HEK293 (cell line): ENCODE measurements around the gene TMEM61.

Experiments
- CTCF ChIA-PET: fragments of 350-600 bp; formaldehyde crosslinking; extraction: SDS; loops from one replicate; lab custom pipeline; 2021; ENCODE audit warnings: antibody characterized with exemption; lab: Yijun Ruan, JAX
- POLR2A ChIA-PET: fragments of 300-600 bp; formaldehyde crosslinking; extraction: SDS; loops from one replicate; lab custom pipeline; 2020; ENCODE audit warnings: antibody characterized with exemption, inconsistent platforms; lab: Yijun Ruan, JAX
- H3K27ac ChIP-seq: fragments of 200-500 bp; sonication (Bioruptor generic); 2 replicates; pipeline ENCODE4 v1.5.1; 2014; ENCODE audit warnings: low read depth, low read length, control low read depth, inconsistent platforms; ENCODE audit errors: extremely low read depth
- H3K36me3 ChIP-seq, 2 experiments: fragments of 200-500 bp in 1 of 2; sonication (Bioruptor generic) in 1 of 2; 1 replicate in 1 of 2; 2 replicates in 1 of 2; pipeline ENCODE4 v1.5.1; 2014 to 2017; ENCODE audit warnings: inconsistent platforms in 2 of 2, low read length in 2 of 2; ENCODE audit not compliant: control insufficient read depth in 2 of 2, insufficient read depth in 1 of 2
- H3K4me1 ChIP-seq: fragments of 200-500 bp; sonication (Bioruptor generic); 2 replicates; pipeline ENCODE4 v1.5.1; 2014; ENCODE audit warnings: mild to moderate bottlenecking, low read length, inconsistent platforms; ENCODE audit not compliant: control insufficient read depth, insufficient read depth
- H3K4me3 ChIP-seq: 2 replicates; pipeline ENCODE4 v1.5.1; 2011; ENCODE audit warnings: low read depth, mild to moderate bottlenecking, control low read depth, low read length, moderate library complexity
- H3K9me3 ChIP-seq: fragments of 200-500 bp; sonication (Bioruptor generic); 2 replicates; pipeline ENCODE4 v1.5.1; 2014; ENCODE audit warnings: low read depth, low read length, inconsistent platforms; ENCODE audit not compliant: control insufficient read depth, insufficient read depth
- KLF7 ChIP-seq: fragments of 450-650 bp; formaldehyde crosslinking; IDR thresholded peaks from 2 replicates; pipeline ENCODE4 v1.5.1; 2016; ENCODE audit warnings: missing biosample characterization, missing genetic modification characterization, borderline replicate concordance
- SALL2 ChIP-seq: fragments of 450-650 bp; formaldehyde crosslinking; IDR thresholded peaks from 2 replicates; pipeline ENCODE4 v1.5.0; 2017; ENCODE audit warnings: missing biosample characterization, mild to moderate bottlenecking, missing genetic modification characterization, borderline replicate concordance
- ZNF121 ChIP-seq: fragments of 450-650 bp; formaldehyde crosslinking; IDR thresholded peaks from 2 replicates; pipeline ENCODE4 v1.5.1; 2016; ENCODE audit warnings: missing biosample characterization, missing genetic modification characterization
- ZNF169 ChIP-seq: fragments of 450-650 bp; formaldehyde crosslinking; IDR thresholded peaks from 2 replicates; pipeline ENCODE4 v1.5.1; 2016; ENCODE audit warnings: missing biosample characterization, missing genetic modification characterization
- ZNF19 ChIP-seq: fragments of 450-650 bp; formaldehyde crosslinking; IDR thresholded peaks from 2 replicates; pipeline ENCODE4; 2016; ENCODE audit warnings: missing biosample characterization, missing genetic modification characterization, low read depth
- ZNF239 ChIP-seq: fragments of 450-650 bp; formaldehyde crosslinking; IDR thresholded peaks from 2 replicates; pipeline ENCODE4 v1.5.1; 2016; ENCODE audit warnings: missing biosample characterization, missing genetic modification characterization
- ZNF341 ChIP-seq: fragments of 450-650 bp; formaldehyde crosslinking; IDR thresholded peaks from 2 replicates; pipeline ENCODE4; 2016; ENCODE audit warnings: low read depth, missing biosample characterization, missing genetic modification characterization
- ZNF426 ChIP-seq: fragments of 450-650 bp; formaldehyde crosslinking; IDR thresholded peaks from 2 replicates; pipeline ENCODE4 v1.5.1; 2017; ENCODE audit warnings: missing biosample characterization, missing genetic modification characterization, mild to moderate bottlenecking, inconsistent platforms, moderate library complexity
- ZNF501 ChIP-seq: fragments of 450-650 bp; formaldehyde crosslinking; IDR thresholded peaks from 2 replicates; pipeline ENCODE4 v1.5.1; 2016; ENCODE audit warnings: missing biosample characterization, missing genetic modification characterization
- ZNF530 ChIP-seq: fragments of 450-650 bp; formaldehyde crosslinking; IDR thresholded peaks from 2 replicates; pipeline ENCODE4 v1.5.1; 2016; ENCODE audit warnings: low read depth, missing biosample characterization, missing genetic modification characterization
- ZNF544 ChIP-seq: fragments of 450-650 bp; formaldehyde crosslinking; IDR thresholded peaks from 2 replicates; pipeline ENCODE4 v1.5.0; 2017; ENCODE audit warnings: missing biosample characterization, missing genetic modification characterization
- ZNF560 ChIP-seq: fragments of 450-650 bp; formaldehyde crosslinking; IDR thresholded peaks from 2 replicates; pipeline ENCODE4 v1.5.1; 2017; ENCODE audit warnings: missing biosample characterization, missing genetic modification characterization, borderline replicate concordance
- ZNF629 ChIP-seq: fragments of 450-650 bp; formaldehyde crosslinking; IDR thresholded peaks from 2 replicates; pipeline ENCODE4 v1.5.1; 2017; ENCODE audit warnings: missing biosample characterization, missing genetic modification characterization
- ZNF701 ChIP-seq: fragments of 450-650 bp; formaldehyde crosslinking; IDR thresholded peaks from 2 replicates; pipeline ENCODE4 v1.5.1; 2016; ENCODE audit warnings: missing biosample characterization, missing genetic modification characterization
- ZNF792 ChIP-seq: fragments of 450-650 bp; formaldehyde crosslinking; IDR thresholded peaks from 2 replicates; pipeline ENCODE4 v1.5.1; 2016; ENCODE audit warnings: missing biosample characterization, missing genetic modification characterization
- TF ChIP-seq, protein P1 (sequence below): fragments of 450-650 bp; formaldehyde crosslinking; IDR thresholded peaks from 2 replicates; pipeline ENCODE4 v1.5.1; 2017; ENCODE audit warnings: missing biosample characterization, mild to moderate bottlenecking, missing genetic modification characterization, moderate library complexity
- TF ChIP-seq, protein P2 (sequence below): fragments of 450-650 bp; formaldehyde crosslinking; IDR thresholded peaks from 2 replicates; pipeline ENCODE4 v1.5.1; 2016; ENCODE audit warnings: missing biosample characterization, missing genetic modification characterization, low read depth
- TF ChIP-seq, protein P3 (sequence below): fragments of 450-650 bp; formaldehyde crosslinking; IDR thresholded peaks from 2 replicates; pipeline ENCODE4 v1.5.1; 2017; ENCODE audit warnings: missing biosample characterization, missing genetic modification characterization
- TF ChIP-seq, protein P4 (sequence below): fragments of 450-650 bp; formaldehyde crosslinking; IDR thresholded peaks from 2 replicates; pipeline ENCODE4 v1.5.1; 2016; ENCODE audit warnings: missing biosample characterization, missing genetic modification characterization
- TF ChIP-seq, protein P5 (sequence below): fragments of 450-650 bp; formaldehyde crosslinking; IDR thresholded peaks from 2 replicates; pipeline ENCODE4 v1.5.1; 2016; ENCODE audit warnings: missing biosample characterization, missing genetic modification characterization, borderline replicate concordance
- TF ChIP-seq, protein P6 (sequence below): fragments of 450-650 bp; formaldehyde crosslinking; IDR thresholded peaks from 2 replicates; pipeline ENCODE4 v1.5.1; 2017; ENCODE audit warnings: missing biosample characterization, missing genetic modification characterization

Gene TMEM61

DNA sequence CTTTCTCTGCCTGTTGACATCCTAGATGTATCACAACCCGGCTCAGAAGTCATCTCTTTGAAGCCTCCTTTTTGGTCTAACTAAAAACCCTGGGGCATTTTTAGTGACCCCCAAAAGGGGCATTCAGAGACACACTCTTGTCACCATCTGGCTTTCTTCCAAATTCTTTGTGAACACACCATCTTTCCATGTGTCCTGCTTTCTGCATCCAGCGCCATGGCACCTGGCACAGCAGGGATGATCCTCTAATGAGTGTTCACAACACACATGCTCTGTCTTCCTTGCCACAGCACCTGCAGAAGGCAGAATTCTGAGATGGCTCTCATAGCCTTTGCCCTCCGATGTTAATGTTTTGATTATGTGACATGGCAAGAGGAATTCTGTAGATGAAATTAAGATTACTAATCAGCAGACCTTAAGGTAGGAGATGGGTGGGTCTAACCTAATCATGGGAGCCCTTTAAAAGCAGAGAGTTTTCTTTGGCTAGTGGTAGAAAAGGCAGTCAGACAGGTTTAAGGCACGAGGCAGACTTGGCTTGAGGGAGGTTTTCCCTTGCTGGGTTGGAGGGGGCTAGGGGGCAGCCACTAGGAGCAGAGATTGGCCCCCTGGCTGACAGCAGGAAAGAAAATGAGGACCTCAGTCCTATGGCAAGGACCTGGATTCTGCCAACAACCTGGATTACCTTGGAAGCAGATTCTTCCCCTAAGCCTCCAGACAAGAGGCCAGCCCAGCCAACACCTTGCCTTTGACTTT lies 4.9 kb upstream of the TMEM61 start:
- TF ChIP-seq ZNF792 (tag by site-specific recombination), result no peak
- no peak for TF ChIP-seq ZNF501 (tag by site-specific recombination)
- no peak for TF ChIP-seq ZNF544 (tag by site-specific recombination)
- TF ChIP-seq, protein P1, sequence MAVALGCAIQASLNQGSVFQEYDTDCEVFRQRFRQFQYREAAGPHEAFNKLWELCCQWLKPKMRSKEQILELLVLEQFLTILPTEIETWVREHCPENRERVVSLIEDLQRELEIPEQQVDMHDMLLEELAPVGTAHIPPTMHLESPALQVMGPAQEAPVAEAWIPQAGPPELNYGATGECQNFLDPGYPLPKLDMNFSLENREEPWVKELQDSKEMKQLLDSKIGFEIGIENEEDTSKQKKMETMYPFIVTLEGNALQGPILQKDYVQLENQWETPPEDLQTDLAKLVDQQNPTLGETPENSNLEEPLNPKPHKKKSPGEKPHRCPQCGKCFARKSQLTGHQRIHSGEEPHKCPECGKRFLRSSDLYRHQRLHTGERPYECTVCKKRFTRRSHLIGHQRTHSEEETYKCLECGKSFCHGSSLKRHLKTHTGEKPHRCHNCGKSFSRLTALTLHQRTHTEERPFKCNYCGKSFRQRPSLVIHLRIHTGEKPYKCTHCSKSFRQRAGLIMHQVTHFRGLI, result no peak
- TF ChIP-seq ZNF19 (tag by site-specific recombination), result no peak
- TF ChIP-seq ZNF239 (tag by site-specific recombination), result no peak
- TF ChIP-seq, protein P2, sequence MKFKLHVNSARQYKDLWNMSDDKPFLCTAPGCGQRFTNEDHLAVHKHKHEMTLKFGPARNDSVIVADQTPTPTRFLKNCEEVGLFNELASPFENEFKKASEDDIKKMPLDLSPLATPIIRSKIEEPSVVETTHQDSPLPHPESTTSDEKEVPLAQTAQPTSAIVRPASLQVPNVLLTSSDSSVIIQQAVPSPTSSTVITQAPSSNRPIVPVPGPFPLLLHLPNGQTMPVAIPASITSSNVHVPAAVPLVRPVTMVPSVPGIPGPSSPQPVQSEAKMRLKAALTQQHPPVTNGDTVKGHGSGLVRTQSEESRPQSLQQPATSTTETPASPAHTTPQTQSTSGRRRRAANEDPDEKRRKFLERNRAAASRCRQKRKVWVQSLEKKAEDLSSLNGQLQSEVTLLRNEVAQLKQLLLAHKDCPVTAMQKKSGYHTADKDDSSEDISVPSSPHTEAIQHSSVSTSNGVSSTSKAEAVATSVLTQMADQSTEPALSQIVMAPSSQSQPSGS (tag by site-specific recombination), result no peak
- TF ChIP-seq ZNF560 (tag by site-specific recombination), result no peak
- no peak for TF ChIP-seq ZNF341
- Histone ChIP-seq H3K9me3 (no peaks in the 10 kb centered on the region), H3K36me3 (no peaks in the 10 kb centered on the region), H3K27ac (no peak overlapping the region), H3K4me1 (no peaks in the 10 kb centered on the region; the same call in 1 of the 2 replicates), H3K4me3 (no peak overlapping the region)
- ChIA-PET CTCF (interaction anchor here (0.8 to 3.7 kb wide), 3 partner anchors 21 to 29 kb away, joined by 3 to 16 read pairs (median 4); no protein-coding TSS in a partner anchor), POLR2A (no interaction called here)

DNA sequence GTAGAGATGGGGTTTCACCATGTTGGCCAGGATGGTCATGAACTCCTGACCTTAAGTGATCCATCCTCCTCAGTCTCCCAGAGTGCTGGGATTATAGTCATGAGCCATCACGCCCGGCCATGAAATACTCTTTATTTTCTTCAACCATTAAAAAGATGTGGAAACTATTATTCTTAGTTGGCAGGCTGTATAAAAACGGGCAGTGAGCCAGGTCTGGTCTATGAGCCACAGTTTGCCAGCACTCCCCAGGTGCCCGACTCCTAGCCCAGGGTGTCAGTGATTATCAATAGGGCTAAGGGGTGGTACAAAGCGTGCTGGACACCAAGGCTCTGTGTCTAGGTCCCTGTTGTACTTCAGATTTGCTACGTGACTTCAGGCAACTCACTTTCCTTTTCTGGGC lies 3.7 kb upstream of the TMEM61 start:
- Histone ChIP-seq H3K36me3 (no peaks in the 10 kb centered on the region), H3K4me3 (no peak overlapping the region), H3K9me3 (no peaks in the 10 kb centered on the region), H3K4me1 (no peaks in the 10 kb centered on the region; the same call in 1 of the 2 replicates), H3K27ac (no peak overlapping the region)
- POLR2A ChIA-PET, result no interaction called here
- no peak for TF ChIP-seq ZNF629 (tag by site-specific recombination)
- TF ChIP-seq, protein P3, sequence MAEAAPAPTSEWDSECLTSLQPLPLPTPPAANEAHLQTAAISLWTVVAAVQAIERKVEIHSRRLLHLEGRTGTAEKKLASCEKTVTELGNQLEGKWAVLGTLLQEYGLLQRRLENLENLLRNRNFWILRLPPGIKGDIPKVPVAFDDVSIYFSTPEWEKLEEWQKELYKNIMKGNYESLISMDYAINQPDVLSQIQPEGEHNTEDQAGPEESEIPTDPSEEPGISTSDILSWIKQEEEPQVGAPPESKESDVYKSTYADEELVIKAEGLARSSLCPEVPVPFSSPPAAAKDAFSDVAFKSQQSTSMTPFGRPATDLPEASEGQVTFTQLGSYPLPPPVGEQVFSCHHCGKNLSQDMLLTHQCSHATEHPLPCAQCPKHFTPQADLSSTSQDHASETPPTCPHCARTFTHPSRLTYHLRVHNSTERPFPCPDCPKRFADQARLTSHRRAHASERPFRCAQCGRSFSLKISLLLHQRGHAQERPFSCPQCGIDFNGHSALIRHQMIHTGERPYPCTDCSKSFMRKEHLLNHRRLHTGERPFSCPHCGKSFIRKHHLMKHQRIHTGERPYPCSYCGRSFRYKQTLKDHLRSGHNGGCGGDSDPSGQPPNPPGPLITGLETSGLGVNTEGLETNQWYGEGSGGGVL (tag by site-specific recombination), result no peak
- TF ChIP-seq ZNF530, result no peak
- TF ChIP-seq, protein P4, sequence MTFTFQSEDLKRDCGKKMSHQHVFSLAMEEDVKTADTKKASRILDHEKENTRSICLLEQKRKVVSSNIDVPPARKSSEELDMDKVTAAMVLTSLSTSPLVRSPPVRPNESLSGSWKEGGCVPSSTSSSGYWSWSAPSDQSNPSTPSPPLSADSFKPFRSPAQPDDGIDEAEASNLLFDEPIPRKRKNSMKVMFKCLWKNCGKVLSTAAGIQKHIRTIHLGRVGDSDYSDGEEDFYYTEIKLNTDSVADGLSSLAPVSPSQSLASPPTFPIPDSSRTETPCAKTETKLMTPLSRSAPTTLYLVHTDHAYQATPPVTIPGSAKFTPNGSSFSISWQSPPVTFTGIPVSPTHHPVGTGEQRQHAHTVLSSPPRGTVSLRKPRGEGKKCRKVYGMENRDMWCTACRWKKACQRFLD, result no peak
- no peak for TF ChIP-seq ZNF169 (tag by site-specific recombination)
- TF ChIP-seq, protein P1, result no peak
- no peak for TF ChIP-seq ZNF426 (tag by site-specific recombination)
- TF ChIP-seq, protein P5, sequence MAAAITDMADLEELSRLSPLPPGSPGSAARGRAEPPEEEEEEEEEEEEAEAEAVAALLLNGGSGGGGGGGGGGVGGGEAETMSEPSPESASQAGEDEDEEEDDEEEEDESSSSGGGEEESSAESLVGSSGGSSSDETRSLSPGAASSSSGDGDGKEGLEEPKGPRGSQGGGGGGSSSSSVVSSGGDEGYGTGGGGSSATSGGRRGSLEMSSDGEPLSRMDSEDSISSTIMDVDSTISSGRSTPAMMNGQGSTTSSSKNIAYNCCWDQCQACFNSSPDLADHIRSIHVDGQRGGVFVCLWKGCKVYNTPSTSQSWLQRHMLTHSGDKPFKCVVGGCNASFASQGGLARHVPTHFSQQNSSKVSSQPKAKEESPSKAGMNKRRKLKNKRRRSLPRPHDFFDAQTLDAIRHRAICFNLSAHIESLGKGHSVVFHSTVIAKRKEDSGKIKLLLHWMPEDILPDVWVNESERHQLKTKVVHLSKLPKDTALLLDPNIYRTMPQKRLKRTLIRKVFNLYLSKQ, result no peak
- no peak for TF ChIP-seq ZNF121
- no peak for TF ChIP-seq KLF7
- no peak for TF ChIP-seq SALL2 (tag by site-specific recombination)
- TF ChIP-seq ZNF701, result no peak
- TF ChIP-seq, protein P6, sequence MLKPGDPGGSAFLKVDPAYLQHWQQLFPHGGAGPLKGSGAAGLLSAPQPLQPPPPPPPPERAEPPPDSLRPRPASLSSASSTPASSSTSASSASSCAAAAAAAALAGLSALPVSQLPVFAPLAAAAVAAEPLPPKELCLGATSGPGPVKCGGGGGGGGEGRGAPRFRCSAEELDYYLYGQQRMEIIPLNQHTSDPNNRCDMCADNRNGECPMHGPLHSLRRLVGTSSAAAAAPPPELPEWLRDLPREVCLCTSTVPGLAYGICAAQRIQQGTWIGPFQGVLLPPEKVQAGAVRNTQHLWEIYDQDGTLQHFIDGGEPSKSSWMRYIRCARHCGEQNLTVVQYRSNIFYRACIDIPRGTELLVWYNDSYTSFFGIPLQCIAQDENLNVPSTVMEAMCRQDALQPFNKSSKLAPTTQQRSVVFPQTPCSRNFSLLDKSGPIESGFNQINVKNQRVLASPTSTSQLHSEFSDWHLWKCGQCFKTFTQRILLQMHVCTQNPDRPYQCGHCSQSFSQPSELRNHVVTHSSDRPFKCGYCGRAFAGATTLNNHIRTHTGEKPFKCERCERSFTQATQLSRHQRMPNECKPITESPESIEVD (tag by site-specific recombination), result no peak
- CTCF ChIA-PET, result interaction anchor here (0.7 to 3.7 kb wide), 3 partner anchors 15 to 31 kb away, joined by 3 to 16 read pairs (median 13); no protein-coding TSS in a partner anchor
